Natural killer cell (primary cell): Measurements from ENCODE around the gene AGO3. TPM values are rescaled to one million over a fixed set of nuclear protein-coding genes. Genes with fewer than 3 reads are reported as not detected.

Experiments used
- ATAC-seq, 3 donors: fragments of 150-1000 bp in 2 of 3; fragments of 200-7000 bp in 1 of 3; cut with Tn5 transposase; 1 replicate in 1 of 3; 2 replicates in 2 of 3; pipeline ENCODE4 v1.10.0; 2021; ENCODE audit warnings: mild to moderate bottlenecking in 2 of 3, moderate library complexity in 2 of 3
- DNase-seq, 2 donors: peaks; one replicate each; pipeline versions ENCODE4 v3.0.0 to v3.0.0-alpha.2; 2013 to 2021; ENCODE audit warnings: mixed read lengths in 1 of 2
- H3K27ac ChIP-seq: one replicate; pipeline ENCODE4 v1.5.1; 2013; ENCODE audit warnings: mild to moderate bottlenecking, low read length
- H3K27me3 ChIP-seq: one replicate; pipeline ENCODE4 v1.6.1; 2013; ENCODE audit warnings: low read length; ENCODE audit not compliant: control insufficient read depth, insufficient read depth
- H3K36me3 ChIP-seq: one replicate; pipeline ENCODE4 v1.6.1; 2013; ENCODE audit warnings: low read length; ENCODE audit not compliant: control insufficient read depth, insufficient read depth
- H3K4me1 ChIP-seq: one replicate; pipeline ENCODE4 v1.6.1; 2013; ENCODE audit warnings: low read length; ENCODE audit not compliant: control insufficient read depth, insufficient read depth
- H3K4me3 ChIP-seq: one replicate; pipeline ENCODE4 v1.5.1; 2013; ENCODE audit warnings: low read length
- H3K9me3 ChIP-seq: one replicate; pipeline ENCODE4 v1.6.1; 2013; ENCODE audit warnings: low read length; ENCODE audit not compliant: control insufficient read depth, insufficient read depth
- H3K27ac Mint-ChIP-seq, 2 donors: one replicate each; pipeline ENCODE4 v1.8.0; 2022; ENCODE audit warnings: mild to moderate bottlenecking in 2 of 2, mixed read lengths in 2 of 2, moderate library complexity in 1 of 2
- H3K27me3 Mint-ChIP-seq, 2 donors: one replicate each; pipeline ENCODE4 v1.8.0; 2022; ENCODE audit warnings: low read depth in 2 of 2, mixed read lengths in 2 of 2
- H3K36me3 Mint-ChIP-seq: one replicate; pipeline ENCODE4 v1.8.0; 2022; ENCODE audit warnings: mixed read lengths
- H3K4me1 Mint-ChIP-seq, 2 donors: one replicate each; pipeline ENCODE4 v1.8.0; 2022; ENCODE audit warnings: mixed read lengths in 2 of 2
- H3K4me3 Mint-ChIP-seq: one replicate; pipeline ENCODE4 v1.8.0; 2022; ENCODE audit warnings: mild to moderate bottlenecking, moderate library complexity, mixed read lengths
- H3K9me3 Mint-ChIP-seq, 2 donors: one replicate each; pipeline ENCODE4 v1.8.0; 2022; ENCODE audit warnings: mixed read lengths in 2 of 2
- WGBS: methylation state at CpG from one replicate; pipeline ENCODE4 v1.1.7; 2013; ENCODE audit warnings: missing lambda C conversion rate; ENCODE audit not compliant: insufficient coverage; 5-methylcytosine and 5-hydroxymethylcytosine counted together
- intact Hi-C: fragments of 100-400 bp; cut with micrococcal nuclease; formaldehyde crosslinking; loops from one replicate; pipeline ENCODE4 v1.14.2; 2022
- total RNA-seq, 4 donors: library from RNA; stranded (reverse); fragments of 120-200 nt in 1 of 4; gene quantifications; one replicate each; pipeline versions ENCODE4 v1.2.3 to v1.2.4, GENCODE V29; 2013 to 2022
- TF ChIP-seq, protein P1 (sequence below): fragments of 200-600 bp; IDR thresholded peaks from one replicate; pipeline ENCODE4 v1.8.0; 2022; ENCODE audit warnings: antibody characterized with exemption

AGO3 gene
- total RNA-seq, 3 donors from 2014 or later (not counting 1 experiment from before 2014, with no cell fraction given) = 36.5 to 49.6 (median 49.0) TPM

DNA sequence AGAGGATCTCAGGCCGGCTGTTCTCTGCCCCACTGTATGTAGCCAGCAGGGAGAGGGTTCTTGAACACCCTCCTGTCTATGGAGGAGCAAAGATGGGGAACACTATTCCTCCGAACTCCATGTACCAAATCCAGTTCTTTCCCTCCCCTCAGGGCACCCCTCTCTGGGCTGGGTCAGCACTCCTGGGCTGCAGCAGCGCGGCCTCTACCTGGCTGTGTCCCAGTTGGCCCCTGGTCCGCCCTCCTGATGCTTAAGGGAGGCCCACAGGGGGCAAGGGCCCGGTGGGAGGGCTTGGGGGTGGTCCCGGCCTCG is 157.3 kb downstream of the AGO3 start:
- peak overlapping the region; percentile 37 for H3K4me3 ChIP-seq
- H3K36me3 Mint-ChIP-seq = no peaks in the 10 kb centered on the region
- intact Hi-C loops = loop anchor here (2.0 kb wide), 1 partner anchor 61 kb away; the partner anchor contains the start of gene TRAPPC3
- TF ChIP-seq, protein P1, sequence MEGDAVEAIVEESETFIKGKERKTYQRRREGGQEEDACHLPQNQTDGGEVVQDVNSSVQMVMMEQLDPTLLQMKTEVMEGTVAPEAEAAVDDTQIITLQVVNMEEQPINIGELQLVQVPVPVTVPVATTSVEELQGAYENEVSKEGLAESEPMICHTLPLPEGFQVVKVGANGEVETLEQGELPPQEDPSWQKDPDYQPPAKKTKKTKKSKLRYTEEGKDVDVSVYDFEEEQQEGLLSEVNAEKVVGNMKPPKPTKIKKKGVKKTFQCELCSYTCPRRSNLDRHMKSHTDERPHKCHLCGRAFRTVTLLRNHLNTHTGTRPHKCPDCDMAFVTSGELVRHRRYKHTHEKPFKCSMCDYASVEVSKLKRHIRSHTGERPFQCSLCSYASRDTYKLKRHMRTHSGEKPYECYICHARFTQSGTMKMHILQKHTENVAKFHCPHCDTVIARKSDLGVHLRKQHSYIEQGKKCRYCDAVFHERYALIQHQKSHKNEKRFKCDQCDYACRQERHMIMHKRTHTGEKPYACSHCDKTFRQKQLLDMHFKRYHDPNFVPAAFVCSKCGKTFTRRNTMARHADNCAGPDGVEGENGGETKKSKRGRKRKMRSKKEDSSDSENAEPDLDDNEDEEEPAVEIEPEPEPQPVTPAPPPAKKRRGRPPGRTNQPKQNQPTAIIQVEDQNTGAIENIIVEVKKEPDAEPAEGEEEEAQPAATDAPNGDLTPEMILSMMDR = no peak
- H3K9me3 ChIP-seq = no peaks in the 10 kb centered on the region
- H3K36me3 ChIP-seq = peaks cover 22% of the 10 kb centered on the region
- peaks cover 17 to 19% of the 10 kb centered on the region in 2 donors for H3K4me1 Mint-ChIP-seq
- H3K27ac ChIP-seq = peak overlapping the region; percentile 59
- H3K27me3 Mint-ChIP-seq = peaks cover 0 to 3% of the 10 kb centered on the region in 2 donors
- WGBS = 30% methylated on average over 8 of the region's 8 CpGs
- H3K4me1 ChIP-seq = peaks cover 35% of the 10 kb centered on the region
- ATAC-seq (peak in 1 of 3 donors; percentile 5), DNase-seq (no peak)
- H3K27me3 ChIP-seq = peaks cover 6% of the 10 kb centered on the region
- no peaks in the 10 kb centered on the region for H3K9me3 Mint-ChIP-seq
- peak overlapping the region; percentile 82 to 94 for H3K27ac Mint-ChIP-seq
- peak overlapping the region; percentile 91 for H3K4me3 Mint-ChIP-seq

GRCh38 chr1:36088577-36089392 is 157.9 kb downstream of the AGO3 start, which contains the start of gene ADPRS:
Gene ADPRS, plus strand, starts transcription at chr1:36088892. Its CDS starts 13 bp downstream, at chr1:36088905.
- ATAC-seq (peak; percentile 91 to 98 (median 93)), DNase-seq (peak; percentile 87 to 96)
- peak within 1 kb of the TSS; percentile 82 for H3K27ac ChIP-seq
- H3K4me3 ChIP-seq = peak within 1 kb of the TSS; percentile 79
- H3K36me3 Mint-ChIP-seq = no peaks in the 10 kb centered on the region
- H3K9me3 ChIP-seq = no peaks in the 10 kb centered on the region
- H3K4me3 Mint-ChIP-seq = peak within 1 kb of the TSS; percentile 91
- peaks cover 33% of the 10 kb centered on the region for H3K4me1 ChIP-seq
- H3K36me3 ChIP-seq = peaks cover 28% of the 10 kb centered on the region
- peaks cover 6% of the 10 kb centered on the region for H3K27me3 ChIP-seq
- peaks cover 0 to 3% of the 10 kb centered on the region in 2 donors for H3K27me3 Mint-ChIP-seq
- under 1% methylated on average over 84 of the region's 84 CpGs for WGBS
- peak within 1 kb of the TSS; percentile 82 to 94 for H3K27ac Mint-ChIP-seq
- H3K9me3 Mint-ChIP-seq = no peaks in the 10 kb centered on the region
- H3K4me1 Mint-ChIP-seq = peaks cover 17 to 19% of the 10 kb centered on the region in 2 donors
- intact Hi-C loops = loop anchor here (2.0 kb wide), 1 partner anchor 60 kb away; the partner anchor contains the start of gene TRAPPC3
- TF ChIP-seq, protein P1 = peak; percentile 98

GRCh38 chr1:36089393-36090121 is 158.7 kb downstream of the AGO3 start:
- Histone ChIP-seq H3K4me1 (peaks cover 25% of the 10 kb centered on the region), H3K27ac (peak overlapping the region; percentile 82), H3K4me3 (peak overlapping the region; percentile 79), H3K36me3 (peaks cover 34% of the 10 kb centered on the region), H3K27me3 (peaks cover 6% of the 10 kb centered on the region), H3K9me3 (no peaks in the 10 kb centered on the region)
- peaks cover 0 to under 1% of the 10 kb centered on the region in 2 donors for H3K27me3 Mint-ChIP-seq
- TF ChIP-seq, protein P1 = no peak
- H3K36me3 Mint-ChIP-seq = no peaks in the 10 kb centered on the region
- WGBS = 6% methylated on average over 32 of the region's 32 CpGs
- peak in 1 of 2 donors; percentile 47 for DNase-seq
- H3K4me1 Mint-ChIP-seq = peaks cover 17 to 19% of the 10 kb centered on the region in 2 donors
- H3K4me3 Mint-ChIP-seq = peak overlapping the region; percentile 91
- no peak for ATAC-seq
- H3K27ac Mint-ChIP-seq = peak overlapping the region; percentile 82 to 94
- intact Hi-C loops = loop anchor here (2.0 kb wide), 1 partner anchor 59 kb away; the partner anchor contains the start of gene TRAPPC3
- no peaks in the 10 kb centered on the region for H3K9me3 Mint-ChIP-seq
